ENCODE measurements around the gene NCAM2. TPM values are rescaled to one million over a fixed set of nuclear protein-coding genes. Genes with fewer than 3 reads are reported as not detected.

Gene NCAM2
- total and polyA plus RNA-seq, 2 of the 8 experiments (the other 6 are each of a cell fraction or from before 2014, with no cell fraction given): 0.14 to 1.1 TPM

- Histone ChIP-seq H3K9me3 (ENCODE audit: insufficient read depth in 2 of 2, low read depth in 1 of 2, low read length in 1 of 2) (no peaks in the 10 kb centered on the region), H3K27me3 (replicated peaks in 1 of 4; ENCODE audit: control insufficient read depth in 3 of 4, extremely low read depth in 1 of 4, insufficient read depth in 3 of 4, low read length in 3 of 4) (no peaks in the 10 kb centered on the region), H3K79me2 (ENCODE audit: control insufficient read depth in 1 of 2, insufficient read depth in 2 of 2, low read length in 2 of 2) (no peaks in the 10 kb centered on the region), H4K5ac (ENCODE audit: insufficient read length, low read depth, low read length) (no peak overlapping the region), H3K14ac (ENCODE audit: insufficient read length) (no peak overlapping the region), H2AK5ac (ENCODE audit: low read depth, low read length) (no peak overlapping the region), H3K79me1 (ENCODE audit: low read depth, low read length) (no peaks in the 10 kb centered on the region), H4K91ac (replicated peaks; ENCODE audit: insufficient read length, low read length) (no peak overlapping the region), H3K18ac (ENCODE audit: extremely low read depth, low read length) (no peak overlapping the region), H2BK15ac (ENCODE audit: low read length) (no peak overlapping the region), H4K20me1 (replicated peaks in 1 of 2; ENCODE audit: control insufficient read depth in 1 of 2, insufficient read depth in 2 of 2, low read length in 2 of 2) (no peaks in the 10 kb centered on the region), H2AFZ (ENCODE audit: low read length) (peak overlapping the region; percentile 23; the same call in 1 of the 2 replicates), H2BK120ac (replicated peaks; ENCODE audit: low read depth, low read length) (no peak overlapping the region), H3K4me1 (replicated peaks in 1 of 4; ENCODE audit: control insufficient read depth in 3 of 4, insufficient read depth in 4 of 4, low read length in 3 of 4) (no peaks in the 10 kb centered on the region), H3K56ac (replicated peaks; ENCODE audit: insufficient read length, low read depth, low read length) (no peak overlapping the region), H2BK5ac (ENCODE audit: low read depth, low read length) (no peak overlapping the region), H3K4ac (replicated peaks; ENCODE audit: insufficient read length, low read depth, low read length) (no peak overlapping the region), H2BK12ac (ENCODE audit: low read depth, low read length) (no peak overlapping the region), H3K23ac (ENCODE audit: insufficient read length) (no peak overlapping the region), H3K9ac (replicated peaks in 1 of 4; ENCODE audit: extremely low read depth in 1 of 4, low read depth in 3 of 4, low read length in 3 of 4) (no peak overlapping the region), H3K23me2 (ENCODE audit: low read depth, low read length) (no peaks in the 10 kb centered on the region), H3K4me3 (ENCODE audit: extremely low read depth in 1 of 4, insufficient read depth in 2 of 4, low read depth in 3 of 4, low read length in 4 of 4) (no peak overlapping the region), H3K36me3 (ENCODE audit: control insufficient read depth in 2 of 4, insufficient read depth in 4 of 4, low read length in 3 of 4) (no peaks in the 10 kb centered on the region), H4K8ac (ENCODE audit: extremely low read depth, insufficient read depth, low read length) (no peak overlapping the region), H2BK20ac (ENCODE audit: low read length) (no peak overlapping the region), H3K27ac (ENCODE audit: low read depth, low read length) (no peak overlapping the region), H3K4me2 (ENCODE audit: insufficient read depth in 1 of 2, low read depth in 2 of 2, low read length in 2 of 2) (no peak overlapping the region)
- DNase-seq (ENCODE audit: low read depth in 1 of 2, low spot score in 2 of 2): no peak
- 88% methylated on average over 8 of the region's 8 CpGs; no CpG with 5 or more reads in 1 of the 2 experiments for WGBS, 2 experiments (ENCODE audit: extremely low coverage in 1 of 2, insufficient coverage in 1 of 2, insufficient read length in 1 of 2, insufficient replicate concordance in 2 of 2, low coverage in 1 of 2, low lambda C conversion rate in 2 of 2, missing lambda C conversion rate in 1 of 2)
- ChIA-PET CTCF (ENCODE audit: partially characterized antibody) (interaction anchor here (1.6 kb wide), 1 partner anchor 108 kb away, joined by 5 read pairs; no protein-coding TSS in a partner anchor), POLR2A (ENCODE audit: partially characterized antibody) (no interaction called here)
- no peak for FAIRE-seq
- no peak for TF ChIP-seq POLR2AphosphoS5 (IDR thresholded peaks at IDR 0.05; ENCODE audit: low read depth, low read length)
- TF ChIP-seq CREB1 (IDR thresholded peaks at IDR 0.05): no peak
- TF ChIP-seq TAF1 (IDR thresholded peaks at IDR 0.05; ENCODE audit: low read depth, low read length): no peak
- no peak for TF ChIP-seq SAP30 (IDR thresholded peaks at IDR 0.05; ENCODE audit: insufficient read depth, insufficient replicate concordance, low read length)
- TF ChIP-seq MAFK (IDR thresholded peaks at IDR 0.05; ENCODE audit: low read depth, low read length): no peak
- no peak for TF ChIP-seq KDM5A (IDR thresholded peaks at IDR 0.05; ENCODE audit: low read length)
These were observed 113.2 kb downstream of the NCAM2 start for GRCh38 chr21:21111309-21111920.
